Neural cell (in vitro differentiated cells): ENCODE data around the gene MKRN2. TPM values are rescaled to one million over a fixed set of nuclear protein-coding genes. Genes with fewer than 3 reads are reported as not detected.

ENCODE experiments used
- H2AFZ ChIP-seq: fragments of 200-600, 300-800 bp; sonication (generic), shearing (Covaris generic); 2 replicates; pipeline ENCODE4 v1.6.0; 2014; ENCODE audit warnings: low read depth, mild to moderate bottlenecking, antibody characterized with exemption, low read length, moderate library complexity
- H3F3A ChIP-seq: fragments of 200-600 bp; shearing (Covaris generic); 2 replicates; pipeline ENCODE4 v1.6.1; 2016; ENCODE audit warnings: mild to moderate bottlenecking, moderate library complexity, mixed read lengths, antibody characterized with exemption, low read length; ENCODE audit not compliant: insufficient read depth, poor library complexity, severe bottlenecking
- H3K27ac ChIP-seq: fragments of 200-600, 300-800 bp; sonication (generic), shearing (Covaris generic); 2 replicates; pipeline ENCODE4 v1.5.1; 2014; ENCODE audit warnings: mild to moderate bottlenecking, low read length, moderate library complexity
- H3K27me3 ChIP-seq: fragments of 300-800, 200-600 bp; sonication (generic), shearing (Covaris generic); 2 replicates; pipeline ENCODE4 v1.6.0; 2014; ENCODE audit warnings: mild to moderate bottlenecking, low read depth, low read length, moderate library complexity; ENCODE audit not compliant: insufficient read depth
- H3K36me3 ChIP-seq: fragments of 300-800, 200-600 bp; sonication (generic), shearing (Covaris generic); 2 replicates; pipeline ENCODE4 v1.5.1; 2014; ENCODE audit warnings: mild to moderate bottlenecking, antibody characterized with exemption, low read length, moderate library complexity; ENCODE audit not compliant: insufficient read depth
- H3K4me2 ChIP-seq: fragments of 300-800, 200-600 bp; sonication (generic), shearing (Covaris generic); 2 replicates; pipeline ENCODE4 v1.6.0; 2014; ENCODE audit warnings: mild to moderate bottlenecking, low read length
- H3K4me3 ChIP-seq: fragments of 300-800, 200-600 bp; sonication (generic), shearing (Covaris generic); 2 replicates; pipeline ENCODE4 v1.5.1; 2014; ENCODE audit warnings: mild to moderate bottlenecking, low read length, moderate library complexity
- H3K79me2 ChIP-seq: fragments of 200-600 bp; shearing (Covaris generic); replicated peaks from 2 replicates; pipeline ENCODE4 v1.6.0; 2014; ENCODE audit warnings: mild to moderate bottlenecking, low read length, moderate library complexity; ENCODE audit not compliant: insufficient read depth
- H3K9ac ChIP-seq: fragments of 300-800, 200-600 bp; sonication (generic), shearing (Covaris generic); 2 replicates; pipeline ENCODE4 v1.6.1; 2016; ENCODE audit warnings: mild to moderate bottlenecking, low read length, mixed read lengths
- H3K9me2 ChIP-seq: fragments of 200-600 bp; shearing (Covaris generic); 2 replicates; pipeline ENCODE4 v1.6.1; 2016; ENCODE audit warnings: mild to moderate bottlenecking, low read length, mixed read lengths; ENCODE audit not compliant: insufficient read depth
- H3K9me3 ChIP-seq: fragments of 200-600, 300-800 bp; sonication (generic), shearing (Covaris generic); 2 replicates; pipeline ENCODE4 v1.6.1; 2016; ENCODE audit warnings: mild to moderate bottlenecking, mixed run types, low read length, moderate library complexity, mixed read lengths
- H4K20me1 ChIP-seq: fragments of 200-600 bp; shearing (Covaris generic); 2 replicates; pipeline ENCODE4 v1.6.1; 2016; ENCODE audit warnings: mild to moderate bottlenecking, mixed run types; ENCODE audit not compliant: insufficient read depth
- EP300 ChIP-seq: fragments of 450-650 bp; conservative IDR thresholded peaks from 2 replicates; pipeline ENCODE4 v1.6.1; 2014; ENCODE audit warnings: antibody characterized with exemption, mild to moderate bottlenecking, moderate library complexity; ENCODE audit not compliant: poor library complexity, severe bottlenecking
- EZH2 ChIP-seq: fragments of 200-600, 300-800 bp; shearing (Covaris generic), sonication (generic); IDR thresholded peaks from 2 replicates; pipeline ENCODE4 v1.6.1; 2014; ENCODE audit warnings: antibody characterized with exemption, low read length, borderline replicate concordance, mild to moderate bottlenecking; ENCODE audit not compliant: insufficient read depth, poor library complexity, severe bottlenecking
- MXI1 ChIP-seq: fragments of 450-650 bp; conservative IDR thresholded peaks from 2 replicates; pipeline ENCODE4 v1.6.1; 2014; ENCODE audit warnings: antibody characterized with exemption, mild to moderate bottlenecking; ENCODE audit not compliant: poor library complexity, severe bottlenecking
- POLR2AphosphoS5 ChIP-seq: IDR thresholded peaks from 2 replicates; pipeline ENCODE4 v1.6.1; 2012
- RAD21 ChIP-seq: fragments of 450-650 bp; conservative IDR thresholded peaks from 2 replicates; pipeline ENCODE4 v1.6.1; 2014; ENCODE audit warnings: antibody characterized with exemption, mild to moderate bottlenecking, moderate library complexity
- SMC3 ChIP-seq: fragments of 450-650 bp; conservative IDR thresholded peaks from 2 replicates; pipeline ENCODE4 v1.6.1; 2014; ENCODE audit warnings: antibody characterized with exemption, mild to moderate bottlenecking, moderate library complexity; ENCODE audit not compliant: poor library complexity
- TAF1 ChIP-seq: IDR thresholded peaks from 2 replicates; pipeline ENCODE4 v1.6.1; 2012; ENCODE audit warnings: low read depth
- polyA plus RNA-seq: library from polyadenylated mRNA; depleted of rRNA; stranded (reverse); fragments of >200 nt; gene quantifications from 2 replicates; pipeline ENCODE4 v1.2.3, GENCODE V29; 2014
- TF ChIP-seq, protein P1 (sequence below): fragments of 450-650 bp; IDR thresholded peaks from 2 replicates; pipeline ENCODE4 v1.5.1; 2014; ENCODE audit warnings: antibody characterized with exemption, mild to moderate bottlenecking, moderate library complexity; ENCODE audit not compliant: poor library complexity, severe bottlenecking
- TF ChIP-seq, protein P2 (sequence below): IDR thresholded peaks from 2 replicates; pipeline ENCODE4 v1.6.1; 2012; ENCODE audit warnings: borderline replicate concordance

Gene MKRN2
- polyA plus RNA-seq, 1 donor from 2014 or later: 47.6 TPM

- Histone ChIP-seq H3K36me3 (peaks cover 36% of the 10 kb centered on the region), H4K20me1 (no peaks in the 10 kb centered on the region), H3K27ac (no peak overlapping the region), H3K4me3 (no peak overlapping the region), H3K79me2 (no peaks in the 10 kb centered on the region), H3K27me3 (no peaks in the 10 kb centered on the region), H3K4me2 (no peak overlapping the region), H3K9me2 (no peaks in the 10 kb centered on the region), H3F3A (no peaks in the 10 kb centered on the region), H2AFZ (no peak overlapping the region), H3K9me3 (no peaks in the 10 kb centered on the region), H3K9ac (no peak overlapping the region)
- no peak for TF ChIP-seq SMC3
- no peak for TF ChIP-seq TAF1
- no peak for TF ChIP-seq MXI1
- TF ChIP-seq POLR2AphosphoS5: no peak
- TF ChIP-seq, protein P1, sequence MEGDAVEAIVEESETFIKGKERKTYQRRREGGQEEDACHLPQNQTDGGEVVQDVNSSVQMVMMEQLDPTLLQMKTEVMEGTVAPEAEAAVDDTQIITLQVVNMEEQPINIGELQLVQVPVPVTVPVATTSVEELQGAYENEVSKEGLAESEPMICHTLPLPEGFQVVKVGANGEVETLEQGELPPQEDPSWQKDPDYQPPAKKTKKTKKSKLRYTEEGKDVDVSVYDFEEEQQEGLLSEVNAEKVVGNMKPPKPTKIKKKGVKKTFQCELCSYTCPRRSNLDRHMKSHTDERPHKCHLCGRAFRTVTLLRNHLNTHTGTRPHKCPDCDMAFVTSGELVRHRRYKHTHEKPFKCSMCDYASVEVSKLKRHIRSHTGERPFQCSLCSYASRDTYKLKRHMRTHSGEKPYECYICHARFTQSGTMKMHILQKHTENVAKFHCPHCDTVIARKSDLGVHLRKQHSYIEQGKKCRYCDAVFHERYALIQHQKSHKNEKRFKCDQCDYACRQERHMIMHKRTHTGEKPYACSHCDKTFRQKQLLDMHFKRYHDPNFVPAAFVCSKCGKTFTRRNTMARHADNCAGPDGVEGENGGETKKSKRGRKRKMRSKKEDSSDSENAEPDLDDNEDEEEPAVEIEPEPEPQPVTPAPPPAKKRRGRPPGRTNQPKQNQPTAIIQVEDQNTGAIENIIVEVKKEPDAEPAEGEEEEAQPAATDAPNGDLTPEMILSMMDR: no peak
- TF ChIP-seq, protein P2, sequence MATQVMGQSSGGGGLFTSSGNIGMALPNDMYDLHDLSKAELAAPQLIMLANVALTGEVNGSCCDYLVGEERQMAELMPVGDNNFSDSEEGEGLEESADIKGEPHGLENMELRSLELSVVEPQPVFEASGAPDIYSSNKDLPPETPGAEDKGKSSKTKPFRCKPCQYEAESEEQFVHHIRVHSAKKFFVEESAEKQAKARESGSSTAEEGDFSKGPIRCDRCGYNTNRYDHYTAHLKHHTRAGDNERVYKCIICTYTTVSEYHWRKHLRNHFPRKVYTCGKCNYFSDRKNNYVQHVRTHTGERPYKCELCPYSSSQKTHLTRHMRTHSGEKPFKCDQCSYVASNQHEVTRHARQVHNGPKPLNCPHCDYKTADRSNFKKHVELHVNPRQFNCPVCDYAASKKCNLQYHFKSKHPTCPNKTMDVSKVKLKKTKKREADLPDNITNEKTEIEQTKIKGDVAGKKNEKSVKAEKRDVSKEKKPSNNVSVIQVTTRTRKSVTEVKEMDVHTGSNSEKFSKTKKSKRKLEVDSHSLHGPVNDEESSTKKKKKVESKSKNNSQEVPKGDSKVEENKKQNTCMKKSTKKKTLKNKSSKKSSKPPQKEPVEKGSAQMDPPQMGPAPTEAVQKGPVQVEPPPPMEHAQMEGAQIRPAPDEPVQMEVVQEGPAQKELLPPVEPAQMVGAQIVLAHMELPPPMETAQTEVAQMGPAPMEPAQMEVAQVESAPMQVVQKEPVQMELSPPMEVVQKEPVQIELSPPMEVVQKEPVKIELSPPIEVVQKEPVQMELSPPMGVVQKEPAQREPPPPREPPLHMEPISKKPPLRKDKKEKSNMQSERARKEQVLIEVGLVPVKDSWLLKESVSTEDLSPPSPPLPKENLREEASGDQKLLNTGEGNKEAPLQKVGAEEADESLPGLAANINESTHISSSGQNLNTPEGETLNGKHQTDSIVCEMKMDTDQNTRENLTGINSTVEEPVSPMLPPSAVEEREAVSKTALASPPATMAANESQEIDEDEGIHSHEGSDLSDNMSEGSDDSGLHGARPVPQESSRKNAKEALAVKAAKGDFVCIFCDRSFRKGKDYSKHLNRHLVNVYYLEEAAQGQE: no peak
- TF ChIP-seq RAD21: no peak
- TF ChIP-seq EP300: no peak
- TF ChIP-seq EZH2: no peak
Measured at GRCh38 chr3:12588039-12589009, 31.4 kb downstream of the MKRN2 start.

- no peak overlapping the region for H3K27ac ChIP-seq
- H2AFZ ChIP-seq: no peak overlapping the region
- H3K9me2 ChIP-seq: no peaks in the 10 kb centered on the region
- H3K79me2 ChIP-seq: no peaks in the 10 kb centered on the region
- H3F3A ChIP-seq: no peaks in the 10 kb centered on the region
- no peaks in the 10 kb centered on the region for H4K20me1 ChIP-seq
- no peak overlapping the region for H3K4me3 ChIP-seq
- TF ChIP-seq POLR2AphosphoS5 (no peak), MXI1 (no peak), TAF1 (no peak), EZH2 (no peak), RAD21 (no peak)
- TF ChIP-seq, protein P1: no peak
- H3K27me3 ChIP-seq: no peaks in the 10 kb centered on the region
- no peak overlapping the region for H3K4me2 ChIP-seq
- H3K9ac ChIP-seq: no peak overlapping the region
- no peaks in the 10 kb centered on the region for H3K9me3 ChIP-seq
- peaks cover 30% of the 10 kb centered on the region for H3K36me3 ChIP-seq
Measured at GRCh38 chr3:12590096-12590495, 33.2 kb downstream of the MKRN2 start.
